COLO829 (cell line): ENCODE measurements around the gene MRGPRF.
"Not testable (repeated sequence)": the region's sequence is repeated elsewhere in the genome, so short reads cannot be mapped to it uniquely, and the experiment has no call there.

ENCODE experiments used
- DNase-seq: peaks from one replicate; pipeline ENCODE4 v3.0.0; 2012; ENCODE audit warnings: low spot score

MRGPRF gene

DNA sequence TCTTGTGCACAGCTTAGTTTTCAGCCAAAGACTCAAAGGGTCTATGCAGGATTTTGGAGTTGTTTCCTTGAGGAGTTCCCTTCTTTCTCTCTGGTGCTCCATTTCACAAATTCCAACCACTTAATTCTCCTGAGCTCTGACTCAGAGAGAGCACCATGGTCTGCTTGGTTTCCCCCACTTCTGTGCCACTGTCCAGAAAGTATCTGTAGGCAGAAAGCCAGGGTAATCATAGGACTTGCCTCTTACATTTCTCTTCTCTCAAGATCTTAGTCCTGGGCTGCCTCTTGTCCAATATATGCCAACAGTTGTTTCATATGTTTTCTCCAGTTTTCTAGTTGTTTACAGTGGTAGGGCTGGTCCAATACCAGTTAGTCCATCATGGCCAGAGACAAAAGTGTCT lies 25.8 kb downstream of the MRGPRF start:
- no peak for DNase-seq

DNA sequence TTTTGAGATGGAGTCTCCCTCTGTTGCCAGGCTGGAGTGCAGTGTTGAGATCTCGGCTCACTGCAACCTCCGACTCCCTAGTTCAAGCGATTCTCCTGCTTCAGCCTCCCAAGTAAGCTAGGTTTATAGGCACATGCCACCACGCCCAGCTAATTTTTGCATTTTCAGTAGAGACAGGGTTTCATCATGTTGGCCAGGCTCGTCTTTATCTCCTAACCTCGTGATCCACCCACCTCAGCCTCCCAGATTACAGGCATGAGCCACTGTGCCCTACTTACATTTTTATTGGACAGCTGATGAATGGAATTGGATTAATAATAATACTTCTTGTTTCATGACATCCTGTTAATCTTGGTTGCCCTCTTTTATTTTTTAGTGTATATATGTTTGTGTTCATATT lies 29.2 kb downstream of the MRGPRF start:
- DNase-seq, result no peak

DNA sequence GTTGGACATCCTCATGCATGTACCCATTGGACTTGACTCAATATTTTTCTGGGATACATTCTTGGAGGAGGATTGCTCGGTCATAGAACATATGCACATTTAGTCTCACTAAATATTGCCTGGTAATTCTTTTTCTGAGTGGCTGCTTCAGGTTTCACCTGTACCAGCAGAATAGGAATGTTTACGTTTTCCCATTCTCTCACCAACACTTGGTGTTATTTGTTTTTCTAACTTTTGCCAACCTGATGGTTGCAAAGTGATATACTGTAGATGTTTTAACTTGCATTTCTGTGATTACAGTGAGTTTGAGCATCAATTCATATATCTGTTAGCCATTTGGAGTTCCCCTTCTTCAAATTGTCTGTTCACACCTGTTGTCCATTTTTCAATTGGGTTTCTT lies 30.9 kb downstream of the MRGPRF start:
- no peak for DNase-seq

DNA sequence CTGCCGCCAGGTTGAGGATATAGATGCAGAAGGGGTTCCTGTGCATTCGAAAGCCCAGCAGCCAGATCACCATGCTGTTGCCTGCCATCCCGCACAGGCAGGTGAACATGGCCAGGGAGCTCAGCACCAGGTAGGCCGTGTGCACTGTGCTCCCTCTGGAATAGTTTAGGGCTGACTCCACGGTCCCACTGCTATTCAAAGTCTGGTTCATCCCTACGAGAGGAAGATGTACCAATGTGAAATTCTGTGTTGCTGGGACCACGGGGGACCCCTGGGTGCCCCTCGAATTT lies 32.3 kb downstream of the MRGPRF start, which contains the start of gene MRGPRD:
Gene MRGPRD (minus strand): TSS at position 211 of the 290 bp plus-strand sequence. CDS start 0 bp downstream, at position 211.
- no peak for DNase-seq

DNA sequence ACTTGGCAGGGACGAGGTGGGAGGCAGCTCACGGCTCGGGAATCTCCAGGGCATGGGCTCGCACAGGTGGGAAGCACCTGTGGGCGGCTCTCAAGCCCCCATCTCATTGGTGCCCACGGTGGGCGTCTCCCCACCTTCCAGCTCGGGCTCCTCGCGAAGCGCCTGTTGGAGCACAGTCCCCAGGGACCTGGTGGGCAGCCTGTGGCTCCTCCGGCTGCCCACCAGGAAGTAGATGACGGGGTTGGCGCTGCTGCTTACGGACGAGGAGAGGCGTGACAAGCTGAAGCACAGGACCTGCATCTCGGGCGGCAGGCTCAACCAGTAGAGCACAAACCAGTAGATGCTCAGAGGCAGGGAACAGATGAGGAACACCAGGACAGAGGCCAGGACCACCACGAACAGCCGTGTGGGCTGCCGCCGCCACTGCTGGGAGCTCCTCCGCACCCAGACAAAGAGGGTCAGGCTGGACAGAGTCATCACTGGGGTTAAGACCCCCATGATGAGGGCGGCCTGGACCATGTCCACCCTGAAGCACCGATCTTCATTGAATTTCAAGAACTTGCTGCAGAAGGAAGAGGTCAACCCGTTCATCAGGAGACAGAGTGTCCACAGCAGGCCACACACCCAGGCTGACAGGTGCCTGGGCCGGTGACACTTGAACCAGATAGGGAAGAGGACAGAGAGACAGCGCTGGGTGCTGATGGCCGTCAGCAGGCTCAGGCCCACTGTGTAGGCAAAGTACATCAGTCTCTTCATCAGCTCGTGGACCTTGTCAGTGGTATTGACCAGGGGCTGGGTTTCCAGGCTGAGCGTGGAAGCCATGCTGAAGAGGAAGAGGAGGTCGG lies 32.9 kb downstream of the MRGPRF start:
- no peak for DNase-seq

DNA sequence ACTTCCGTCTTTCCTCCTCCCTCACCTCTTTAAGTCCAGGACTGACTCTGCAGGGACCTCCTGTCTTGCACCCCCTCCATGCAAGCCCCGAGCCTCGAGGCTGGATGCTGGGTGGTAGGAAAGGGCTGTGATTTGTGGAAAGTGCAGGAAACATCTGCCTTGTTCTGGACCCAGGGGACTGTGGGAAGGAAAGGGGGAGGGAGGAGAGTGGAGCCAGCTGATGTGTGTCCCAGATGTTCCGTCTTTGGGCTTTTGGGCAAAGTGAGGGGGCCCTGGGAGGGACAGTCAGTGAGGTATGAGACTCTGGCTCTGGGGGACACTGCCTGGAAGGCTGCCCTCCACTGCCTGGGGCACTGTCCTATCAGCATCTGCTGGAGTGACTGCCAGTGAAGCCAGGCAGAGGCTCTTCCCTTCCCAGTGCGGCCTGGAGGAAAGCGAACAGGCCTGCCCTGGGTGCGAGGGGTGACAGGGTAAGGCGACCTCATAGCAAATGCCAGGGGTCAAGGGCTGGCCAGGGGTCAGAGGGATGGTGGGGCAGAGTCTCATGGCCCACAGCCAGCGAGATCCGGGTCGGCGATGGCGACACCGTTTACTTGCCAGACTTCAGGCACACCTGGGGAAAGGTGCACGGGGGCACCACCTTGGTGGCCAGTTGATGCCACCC lies 34.0 kb downstream of the MRGPRF start:
- no peak for DNase-seq

DNA sequence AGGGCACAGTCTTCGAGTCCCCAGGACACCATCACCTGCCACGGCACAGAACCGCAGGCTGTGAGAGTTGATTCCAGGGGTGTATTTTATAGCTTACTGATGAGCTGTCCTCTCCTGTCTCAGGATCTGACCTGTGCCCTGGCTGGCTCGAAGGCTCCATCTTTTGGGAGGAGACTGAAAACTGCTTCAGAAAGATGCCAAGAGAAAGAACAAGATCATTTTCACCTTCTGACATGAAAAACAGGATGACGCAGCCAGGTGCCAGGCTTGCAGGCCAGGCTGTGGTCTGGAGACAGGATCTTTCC lies 34.5 kb downstream of the MRGPRF start:
- DNase-seq, result no peak

DNA sequence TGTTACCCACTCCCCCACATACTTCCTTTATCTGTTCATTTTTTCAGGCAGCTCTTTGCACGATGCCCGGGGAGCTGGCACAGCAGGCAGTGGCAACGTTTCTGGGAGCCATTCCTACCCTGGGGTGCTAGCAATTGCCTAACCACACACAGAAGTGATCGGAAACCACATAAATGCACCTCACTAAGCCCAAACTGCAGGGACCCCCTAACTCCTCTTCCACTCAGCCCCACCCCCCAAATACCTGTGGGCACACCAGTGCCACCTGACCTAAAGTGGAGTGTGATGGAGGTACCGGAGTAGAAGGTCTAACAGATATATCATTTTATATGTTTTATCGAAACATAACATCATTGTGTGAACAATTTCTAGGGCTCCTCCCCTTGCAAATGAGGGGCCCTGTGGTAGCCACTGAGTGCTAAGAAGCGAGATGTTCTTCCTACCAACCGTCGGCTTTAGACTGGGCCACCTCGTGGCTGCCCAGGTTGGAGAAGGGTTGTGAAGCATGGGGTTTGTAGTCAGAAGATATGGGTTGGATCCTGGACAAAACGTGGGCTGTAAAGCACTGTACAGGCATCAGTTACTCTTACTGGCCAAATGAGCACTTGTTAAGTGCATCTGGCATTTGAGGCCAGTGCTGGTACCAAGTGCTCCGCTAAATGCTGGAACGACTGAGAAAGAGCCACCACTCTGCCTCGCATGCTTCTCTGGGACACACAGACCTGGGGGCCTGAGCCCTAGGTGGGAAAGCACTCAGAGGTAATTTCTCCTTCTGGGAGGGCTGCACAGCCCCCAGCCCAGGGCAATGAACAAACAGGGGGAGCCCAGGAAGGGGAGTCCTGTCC lies 35.0 kb downstream of the MRGPRF start:
- DNase-seq, result no peak

DNA sequence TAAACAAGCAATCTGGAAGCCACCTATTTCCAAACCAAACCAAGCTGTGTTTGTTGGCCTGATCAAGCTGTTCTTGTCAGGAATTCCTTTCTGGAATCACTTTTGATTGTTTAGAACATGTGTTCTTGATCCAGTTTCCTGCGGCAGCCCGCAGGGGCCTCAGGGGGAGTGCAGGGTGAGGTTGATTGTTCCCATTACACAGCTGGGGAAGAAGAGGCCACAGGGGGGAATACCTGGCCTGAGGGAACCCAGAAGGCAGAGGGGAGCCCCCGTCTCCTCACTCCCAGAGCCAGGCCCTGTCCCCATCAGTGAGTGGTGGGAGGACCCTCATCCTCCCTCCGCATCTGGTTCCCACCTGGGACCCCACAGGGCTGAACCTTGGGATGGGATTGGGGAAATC lies 36.5 kb downstream of the MRGPRF start:
- DNase-seq, result no peak

DNA sequence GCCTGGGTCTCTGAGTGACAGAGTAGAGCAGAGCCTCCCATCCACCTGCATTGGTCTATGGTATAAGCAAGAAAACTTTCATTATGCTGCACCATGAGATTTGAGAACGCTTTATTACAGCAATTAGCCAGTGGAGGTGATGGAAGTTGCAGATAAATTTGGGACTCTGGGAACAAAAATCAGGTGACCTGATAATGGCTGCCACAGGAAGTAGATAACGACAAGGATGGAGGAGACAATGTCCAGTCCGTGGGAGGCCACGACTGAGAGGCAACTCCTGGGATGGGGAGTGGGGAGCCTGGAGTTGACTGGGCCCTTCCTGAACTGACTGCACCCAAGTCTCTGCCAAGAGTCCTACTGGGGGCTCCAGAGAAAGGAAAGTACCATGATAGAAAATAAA lies 37.0 kb downstream of the MRGPRF start:
- DNase-seq, result no peak

DNA sequence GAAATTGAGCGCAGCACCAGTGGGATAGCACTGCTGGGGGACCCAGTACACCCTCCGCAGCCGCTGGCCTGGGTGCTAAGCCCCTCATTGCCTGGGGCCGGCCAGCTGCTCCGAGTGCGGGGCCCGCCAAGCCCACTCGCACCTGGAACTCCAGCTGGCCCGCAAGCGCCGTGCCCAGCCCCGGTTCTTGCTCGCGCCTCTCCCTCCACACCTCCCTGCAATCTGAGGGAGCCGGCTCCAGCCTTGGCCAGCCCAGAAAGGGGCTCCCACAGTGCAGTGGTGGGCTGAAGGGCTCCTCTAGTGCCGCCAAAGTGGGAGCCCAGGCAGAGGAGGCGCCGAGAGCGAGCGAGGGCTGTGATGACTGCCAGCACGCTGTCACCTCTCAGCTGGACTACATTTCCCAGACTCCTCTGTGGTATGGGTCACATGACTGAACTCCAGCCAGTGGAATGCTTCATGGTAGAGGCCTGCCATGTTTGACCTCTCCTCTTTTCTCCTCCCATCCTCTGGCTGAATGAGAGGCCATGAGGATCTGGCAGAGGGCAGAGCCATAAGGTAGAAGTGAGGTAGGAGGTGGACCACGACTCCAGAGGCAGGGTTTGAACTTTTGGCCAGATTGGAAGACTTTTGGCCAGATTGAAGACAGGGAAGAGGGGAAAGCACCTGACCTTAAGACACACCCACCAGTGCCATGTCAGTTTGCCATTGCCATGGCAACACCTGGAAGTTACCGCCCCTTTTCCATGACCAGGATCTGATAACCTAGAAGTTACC lies 38.4 kb downstream of the MRGPRF start:
- DNase-seq, result peak; percentile 43

DNA sequence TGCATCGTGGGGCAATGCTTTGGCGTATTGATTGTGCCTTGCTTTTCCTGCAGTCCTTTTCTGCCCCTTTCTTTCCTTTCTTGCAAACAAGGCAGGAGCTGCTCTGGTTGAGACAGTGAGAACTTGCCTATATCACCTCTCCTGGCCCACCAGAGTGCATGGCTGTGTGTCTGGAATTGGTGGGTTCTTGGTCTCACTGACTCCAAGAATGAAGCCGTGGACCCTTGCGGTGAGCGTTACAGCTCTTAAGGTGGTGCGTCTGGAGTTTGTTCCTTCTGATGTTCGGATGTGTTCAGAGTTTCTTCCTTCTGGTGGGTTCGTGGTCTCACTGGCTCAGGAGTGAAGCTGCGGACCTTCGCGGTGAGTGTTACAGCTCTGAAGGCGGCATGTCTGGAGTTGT lies 39.3 kb downstream of the MRGPRF start:
- not testable (repeated sequence) for DNase-seq

DNA sequence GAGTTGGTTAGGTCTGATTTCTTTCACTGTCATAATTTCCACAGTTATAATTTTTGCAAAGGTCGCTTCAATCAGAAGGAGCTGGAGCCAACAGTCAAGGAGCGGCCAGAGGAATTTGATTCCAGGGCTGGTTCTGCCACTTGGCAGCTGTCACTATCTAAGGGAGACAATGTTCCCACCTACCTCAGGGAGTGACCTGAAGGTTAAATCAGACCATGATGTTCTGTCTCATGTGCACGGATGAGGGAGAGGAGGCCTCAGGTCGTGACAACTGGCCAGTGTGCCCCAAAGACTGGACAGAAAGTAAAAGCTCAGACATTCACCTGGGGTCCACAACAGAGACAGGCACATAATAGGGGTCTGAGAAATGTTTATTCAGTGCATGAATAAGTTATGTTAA lies 39.8 kb downstream of the MRGPRF start:
- DNase-seq, result no peak

DNA sequence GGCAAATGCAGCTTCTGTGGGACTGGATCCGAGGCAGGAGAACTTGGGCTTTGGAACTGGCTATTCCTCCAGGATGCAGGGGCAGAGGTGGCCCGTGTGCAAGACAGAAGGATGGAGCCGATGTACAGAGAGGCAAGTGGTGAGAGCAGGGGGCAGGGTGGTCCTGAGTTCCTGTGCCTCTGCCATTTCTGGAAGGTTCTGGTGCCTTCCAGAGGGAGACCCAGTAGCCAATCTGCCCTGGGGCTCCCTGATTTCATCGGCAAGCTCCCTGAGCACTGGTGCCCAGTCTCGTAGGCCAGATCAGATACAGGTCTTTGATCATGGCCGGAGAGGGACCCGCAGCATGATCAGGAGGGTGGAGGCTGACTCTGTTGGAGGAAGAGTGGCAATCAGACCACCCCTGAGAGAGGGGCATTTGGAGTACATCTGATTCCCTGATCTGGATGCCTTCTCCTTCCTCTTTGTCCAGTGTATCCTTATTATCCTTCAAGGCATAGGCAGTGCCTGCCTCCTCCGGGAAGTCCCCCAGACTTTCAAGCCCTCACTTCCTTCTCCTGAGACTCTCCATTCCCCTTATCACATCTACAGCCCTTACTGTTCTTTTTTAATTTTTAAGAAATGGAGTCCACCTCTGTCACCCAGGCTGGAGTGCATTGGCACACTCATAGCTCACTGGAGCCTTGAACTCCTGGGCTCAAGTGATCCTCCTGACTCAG lies 42.0 kb downstream of the MRGPRF start:
- DNase-seq, result no peak

DNA sequence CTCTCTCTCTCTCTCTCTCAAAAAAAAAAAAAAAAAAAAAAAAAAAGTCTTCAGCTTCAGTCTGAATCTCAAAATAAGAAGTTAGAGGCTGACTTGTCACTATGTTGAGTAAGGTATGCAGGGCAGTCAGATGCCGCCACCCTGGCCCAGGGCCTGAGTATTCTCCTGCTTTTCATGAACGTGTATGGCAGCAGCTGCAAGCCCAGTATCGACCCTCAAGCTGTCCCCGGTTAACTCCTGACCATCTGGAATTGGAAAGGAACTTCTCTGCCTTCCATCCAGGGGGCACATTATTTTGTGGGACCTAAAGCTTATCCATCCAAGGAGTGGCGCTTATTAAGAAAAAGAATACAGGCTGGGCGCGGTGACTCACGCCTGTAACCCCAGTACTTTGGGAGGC lies 43.7 kb downstream of the MRGPRF start:
- DNase-seq, result no peak

DNA sequence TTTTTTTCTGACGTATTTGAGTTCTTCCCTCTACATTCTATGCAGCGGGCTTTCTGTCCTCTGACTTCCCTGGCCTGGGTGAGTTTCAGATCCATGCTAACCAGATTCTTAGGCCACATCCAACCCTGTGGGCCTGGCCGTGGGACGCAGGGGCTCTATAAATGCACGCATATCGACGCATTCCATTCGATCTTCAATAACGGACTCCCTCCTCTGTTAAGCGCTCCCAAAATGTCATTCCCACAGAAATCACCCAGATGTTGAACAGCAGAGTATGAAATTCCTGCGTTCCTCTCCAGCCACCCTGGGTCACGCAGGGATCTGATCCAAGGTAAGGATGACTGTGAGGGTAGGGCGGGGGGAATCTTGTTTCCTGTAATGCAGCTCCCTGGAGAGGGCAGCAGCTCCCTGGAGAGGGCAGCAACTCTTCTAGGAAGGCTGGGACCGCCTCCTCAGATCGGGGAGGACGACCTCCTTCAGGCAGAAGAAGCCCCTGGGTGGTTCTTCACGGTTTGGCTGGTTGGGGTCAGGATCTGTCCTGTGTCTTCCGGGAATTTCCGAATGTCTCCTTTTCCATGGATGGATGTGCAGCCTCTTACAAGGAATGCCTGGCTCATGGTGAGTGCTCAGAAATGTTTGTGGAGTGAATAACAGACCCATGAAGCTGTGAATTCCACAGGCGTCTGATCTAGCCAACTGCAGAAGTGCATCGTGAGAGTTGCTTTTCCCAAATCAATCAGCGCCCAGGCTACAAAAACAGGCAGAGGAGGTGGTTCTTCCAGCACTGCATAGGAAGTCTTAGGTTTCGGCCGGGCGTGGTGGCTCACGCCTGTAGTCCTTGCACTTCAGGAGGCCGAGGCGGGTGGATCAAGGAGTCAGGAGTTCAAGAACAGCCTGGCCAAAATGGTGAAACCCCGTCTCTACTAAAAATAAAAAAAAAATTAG lies 44.5 kb downstream of the MRGPRF start:
- DNase-seq, result no peak

DNA sequence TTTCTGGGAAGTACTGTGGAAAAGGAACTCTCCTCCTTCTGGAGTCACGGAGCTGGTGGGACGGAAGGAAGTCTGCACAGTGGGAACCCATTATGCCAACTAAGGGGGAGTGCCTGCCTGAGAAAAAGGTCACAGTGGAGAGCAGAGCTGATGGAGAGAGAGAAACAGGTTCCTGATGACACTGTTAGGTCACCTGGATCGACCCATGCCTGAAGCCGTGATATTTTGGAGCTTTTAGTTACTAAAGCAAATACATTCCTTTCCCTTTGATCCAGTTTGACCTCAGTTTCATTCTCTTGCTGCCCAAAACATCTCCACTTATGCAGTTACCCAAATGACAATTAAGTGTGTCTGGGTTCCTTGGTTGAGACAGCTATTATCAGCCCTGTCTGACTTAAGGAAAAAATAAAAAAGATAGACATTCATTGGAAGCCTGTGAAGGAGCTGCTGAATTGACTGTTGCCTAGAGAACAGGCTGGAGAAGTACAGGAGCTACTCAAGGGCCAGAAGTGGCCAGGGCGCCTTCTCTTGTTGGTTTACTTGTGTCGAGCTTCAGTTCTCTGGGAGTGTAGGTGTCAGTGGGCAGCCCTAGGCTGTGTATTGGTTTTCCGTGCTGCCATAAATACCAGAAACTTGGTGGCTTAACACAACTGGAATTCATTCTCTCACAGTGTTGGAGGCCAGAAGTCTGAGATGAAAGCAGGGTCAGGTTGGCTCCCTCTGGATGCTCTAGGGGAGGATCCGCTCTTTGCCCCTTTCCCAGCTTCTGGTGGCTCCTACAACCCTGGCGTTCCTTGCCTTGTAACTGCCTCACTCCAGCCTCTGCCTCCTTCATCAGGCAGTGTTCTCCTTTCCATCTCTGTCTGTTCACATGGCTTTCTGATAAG lies 45.9 kb downstream of the MRGPRF start:
- no peak for DNase-seq

DNA sequence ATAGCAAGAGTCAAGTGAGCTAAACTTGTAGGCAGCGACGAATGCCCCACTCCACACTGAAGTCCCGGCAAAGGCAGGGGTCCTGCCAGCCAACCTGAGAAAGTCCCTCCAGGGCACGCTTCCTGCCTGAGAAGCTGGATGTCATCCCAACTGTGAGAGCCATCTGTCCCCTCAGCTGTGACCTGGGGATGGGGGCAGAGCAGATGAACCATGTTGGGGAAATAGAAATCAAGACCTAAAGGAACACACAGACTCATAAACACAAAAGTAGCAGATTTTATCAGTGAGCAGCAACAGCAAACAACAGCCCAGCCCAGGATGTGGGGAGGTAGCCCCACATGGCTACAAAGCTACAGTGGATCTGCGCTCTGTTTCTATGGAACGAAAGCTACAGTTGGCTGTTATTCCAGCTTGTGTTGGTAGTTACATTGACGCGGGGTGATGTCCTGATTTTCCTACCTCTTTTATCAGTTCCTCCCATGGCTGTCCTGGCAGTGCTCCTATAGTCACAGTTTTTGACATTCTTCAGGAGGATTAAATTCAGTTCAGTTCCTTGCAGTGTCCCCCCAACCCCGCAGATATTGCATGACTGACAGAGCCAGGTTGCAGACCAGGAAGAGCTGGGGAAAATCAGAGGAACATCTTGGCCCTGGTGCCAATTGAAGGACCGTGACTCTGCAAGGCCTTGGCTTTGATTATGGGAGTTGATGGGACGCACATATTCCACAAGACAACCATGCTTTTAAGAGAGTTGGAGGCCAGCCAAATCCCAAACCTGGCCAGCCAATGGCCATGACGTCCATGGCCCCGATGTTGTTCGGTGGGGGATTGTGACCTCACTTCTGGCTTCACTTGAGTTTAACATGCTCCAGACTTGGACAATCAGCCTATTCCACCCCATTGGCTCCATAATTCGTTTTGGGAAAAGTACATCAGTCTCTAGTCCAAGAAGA lies 46.9 kb downstream of the MRGPRF start:
- DNase-seq, result no peak
